Dedifferentiated amniotic fluid mesenchymal stem cell (primary cell): Measurements from ENCODE around the gene DCT.

Experiments
- DNase-seq: peaks from one replicate; pipeline ENCODE4 v3.0.0-alpha.2; 2016; ENCODE audit errors: extremely low spot score

The DCT gene

DNA sequence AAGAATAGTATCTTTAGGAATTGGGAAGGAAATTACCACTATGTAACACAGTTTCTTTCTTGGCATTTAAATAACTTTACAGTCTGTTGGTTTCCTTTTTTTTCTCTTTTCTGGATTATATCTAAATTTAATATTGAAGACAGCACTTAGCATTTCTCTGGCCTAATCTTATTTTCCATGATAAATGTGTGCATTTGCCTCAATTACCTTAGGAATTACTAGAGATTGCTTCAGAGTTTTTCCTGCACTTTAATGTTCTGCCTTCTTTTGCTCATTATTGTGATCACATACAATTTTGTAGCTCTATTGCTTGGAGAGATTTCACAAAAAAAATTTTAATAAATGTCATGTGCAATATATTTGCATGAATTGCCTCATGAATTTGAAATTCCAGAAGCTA lies 25.1 kb downstream of the DCT start:
- no peak for DNase-seq

- no peak for DNase-seq
These were observed 34.7 kb downstream of the DCT start for GRCh38 chr13:94444826-94445225.

GRCh38 chr13:94435604-94436226 lies 43.8 kb downstream of the DCT start:
- peak; percentile 74 for DNase-seq

DNA sequence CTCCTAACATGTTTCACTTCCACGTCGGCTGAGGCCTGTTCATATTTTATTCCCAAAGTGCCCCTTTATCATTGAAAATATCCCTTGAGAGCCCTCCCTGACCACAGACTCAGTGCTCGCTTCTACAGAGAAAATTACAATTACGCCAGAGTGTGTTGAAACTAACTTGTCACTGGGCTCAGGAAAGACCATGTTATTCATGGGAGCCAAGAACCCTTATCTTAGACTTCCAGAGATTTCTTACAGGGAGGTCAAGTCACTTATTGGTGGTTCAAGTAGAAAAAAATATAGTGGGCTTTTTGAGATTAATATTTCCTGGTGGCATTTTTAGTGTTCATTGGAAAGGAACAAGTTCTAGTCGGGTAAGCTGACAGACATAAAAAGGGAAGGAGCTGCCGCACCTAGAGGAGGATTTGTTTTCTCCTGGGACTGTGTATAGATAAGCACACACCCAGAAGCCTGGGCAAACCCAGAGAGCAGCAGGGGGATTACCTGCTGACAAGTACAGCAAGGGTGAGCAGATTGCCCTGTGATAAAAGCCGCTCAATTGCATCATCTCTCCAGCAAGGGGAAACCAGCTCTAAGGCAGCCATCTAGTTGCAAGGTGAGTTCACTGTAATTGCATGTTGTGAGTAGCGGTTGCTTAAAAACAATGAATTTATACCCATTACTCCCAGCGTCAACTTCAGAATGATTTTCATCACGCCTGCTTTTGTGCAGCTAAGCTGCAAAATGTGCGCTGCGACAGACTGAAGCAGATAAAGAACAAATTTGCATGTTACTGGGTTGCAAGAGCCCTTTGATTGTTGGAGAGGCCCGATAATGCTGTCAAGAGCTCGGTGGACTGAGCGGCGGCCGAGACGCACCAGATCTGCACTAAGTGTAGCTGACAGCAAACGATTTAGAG lies 46.2 kb downstream of the DCT start:
- DNase-seq = no peak

- no peak for DNase-seq
These were observed 47.5 kb downstream of the DCT start for GRCh38 chr13:94431987-94432386.

DNA sequence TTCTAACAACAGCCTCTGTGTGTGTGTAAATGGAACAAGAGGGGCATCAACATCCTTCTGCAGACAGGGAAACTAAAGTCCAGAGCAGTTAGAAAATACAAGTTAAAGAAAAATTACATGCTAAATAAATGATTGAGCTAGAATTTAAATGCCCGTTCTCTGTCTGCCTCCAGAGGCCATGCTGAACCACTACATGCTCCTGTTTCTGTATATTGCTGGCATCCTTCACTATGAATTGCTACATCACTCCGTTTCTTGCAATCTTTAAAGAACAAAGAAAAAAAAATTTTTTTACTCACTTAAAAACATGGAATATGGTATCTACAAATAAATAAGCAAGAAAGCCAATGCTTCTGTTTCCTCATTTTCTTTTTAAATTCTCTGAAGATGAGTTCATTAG lies 47.9 kb downstream of the DCT start:
- DNase-seq = no peak

DNA sequence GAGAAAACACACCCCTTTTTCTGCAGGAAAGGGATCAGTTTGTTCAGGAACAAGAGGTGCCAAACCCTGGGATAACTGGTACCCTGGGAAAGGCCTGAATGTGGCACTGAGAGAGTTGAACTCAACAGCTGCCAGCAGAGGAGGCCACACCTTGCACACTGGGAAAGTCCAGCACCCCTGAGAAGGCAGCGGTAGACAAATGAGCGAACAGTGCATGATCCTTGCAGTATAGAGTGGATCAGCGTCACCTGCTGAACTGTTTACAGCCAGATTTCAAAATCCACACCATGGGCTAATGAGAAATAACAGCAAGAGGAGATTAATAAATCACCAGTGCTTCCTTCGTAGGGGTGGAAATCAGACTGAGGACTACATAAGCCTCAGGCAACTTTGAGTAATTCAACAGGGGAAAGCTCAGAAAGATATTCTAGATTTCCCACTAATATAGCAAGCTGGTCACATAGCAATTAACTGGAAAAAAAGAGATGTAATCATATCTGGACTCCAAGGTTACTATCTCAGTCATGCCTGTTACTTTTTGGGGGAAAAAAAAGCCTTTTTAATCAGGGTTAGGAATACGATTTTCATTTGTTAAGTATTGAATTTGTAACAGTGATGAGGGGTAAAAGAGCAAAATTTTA lies 52.0 kb downstream of the DCT start:
- no peak for DNase-seq

GRCh38 chr13:94419925-94420305 lies 59.6 kb downstream of the DCT start:
- DNase-seq = no peak

DNA sequence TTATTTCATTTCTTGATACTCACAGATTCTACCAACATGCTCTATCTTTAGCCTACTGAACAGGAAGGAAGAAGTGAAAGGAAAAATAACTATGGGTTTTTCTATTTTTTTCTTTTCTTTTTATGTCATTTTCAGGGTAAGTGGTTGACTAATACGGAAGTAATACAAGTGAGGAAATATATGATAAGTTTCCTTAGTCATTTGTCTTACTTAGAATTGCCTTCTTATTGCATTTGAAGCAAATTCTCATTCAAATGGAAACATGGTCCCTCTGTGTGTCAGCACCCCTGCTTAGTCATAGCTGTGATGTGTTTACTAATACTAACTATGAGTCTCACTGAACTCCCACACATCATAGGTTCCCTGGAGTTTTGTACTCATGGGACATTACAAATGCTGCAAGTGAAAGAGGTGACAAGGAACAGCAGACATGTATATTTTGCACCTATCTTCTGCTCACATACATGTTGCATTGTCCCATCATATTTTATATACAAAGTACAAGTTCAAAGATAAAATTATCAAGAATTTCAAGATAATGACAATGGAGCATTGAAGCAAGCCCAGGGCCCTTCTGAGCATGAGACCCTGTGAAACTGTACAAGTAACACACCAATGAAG lies 60.1 kb downstream of the DCT start:
- DNase-seq = no peak

DNA sequence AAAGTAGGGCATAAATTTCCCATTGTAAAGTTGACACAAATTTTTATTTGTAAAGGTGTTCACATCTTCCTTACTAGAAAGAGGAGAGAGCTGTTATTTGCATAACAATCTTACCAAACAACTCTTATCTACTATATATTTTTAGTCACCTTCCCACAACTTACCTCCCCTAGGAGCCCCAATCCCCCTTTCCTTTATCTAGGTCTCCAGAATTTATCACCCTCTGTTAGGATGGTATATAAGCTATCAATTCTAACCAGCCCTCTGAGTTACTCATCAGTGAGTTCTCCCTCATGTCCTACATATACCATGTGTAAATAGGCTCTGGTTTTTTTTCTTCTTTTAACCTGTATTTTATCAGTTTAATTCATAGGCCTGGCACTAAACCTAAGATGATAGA lies 62.2 kb downstream of the DCT start:
- no peak for DNase-seq

DNA sequence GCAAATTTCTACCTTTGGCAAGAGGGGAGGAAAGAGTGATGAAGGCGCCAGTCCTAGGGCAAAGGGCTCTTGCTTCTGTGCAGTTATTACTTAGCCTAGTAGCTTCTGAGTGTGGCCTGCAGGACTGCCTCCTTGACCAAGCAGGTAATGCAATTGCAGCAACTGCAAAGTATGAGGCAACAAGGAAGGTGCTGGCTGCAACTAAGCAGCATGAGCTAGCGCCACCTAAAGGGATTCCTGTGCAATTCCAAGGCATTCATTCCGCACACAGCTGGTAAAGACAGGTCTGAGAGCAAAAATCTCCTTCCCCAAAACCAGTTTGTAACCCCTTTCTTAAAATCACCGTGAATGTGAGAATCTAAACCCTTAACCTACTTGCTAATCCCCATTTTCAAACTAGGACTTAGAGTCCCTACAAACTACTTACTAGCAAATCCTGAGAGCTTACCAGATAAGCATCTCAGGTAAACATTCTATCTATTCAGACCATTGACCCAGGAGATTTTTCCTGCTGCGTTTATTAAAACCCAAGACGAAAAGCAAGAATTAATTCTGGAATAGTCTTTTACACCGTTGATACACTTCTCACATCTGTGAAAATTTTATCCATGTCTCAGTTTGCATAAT lies 62.9 kb downstream of the DCT start:
- DNase-seq = no peak

DNA sequence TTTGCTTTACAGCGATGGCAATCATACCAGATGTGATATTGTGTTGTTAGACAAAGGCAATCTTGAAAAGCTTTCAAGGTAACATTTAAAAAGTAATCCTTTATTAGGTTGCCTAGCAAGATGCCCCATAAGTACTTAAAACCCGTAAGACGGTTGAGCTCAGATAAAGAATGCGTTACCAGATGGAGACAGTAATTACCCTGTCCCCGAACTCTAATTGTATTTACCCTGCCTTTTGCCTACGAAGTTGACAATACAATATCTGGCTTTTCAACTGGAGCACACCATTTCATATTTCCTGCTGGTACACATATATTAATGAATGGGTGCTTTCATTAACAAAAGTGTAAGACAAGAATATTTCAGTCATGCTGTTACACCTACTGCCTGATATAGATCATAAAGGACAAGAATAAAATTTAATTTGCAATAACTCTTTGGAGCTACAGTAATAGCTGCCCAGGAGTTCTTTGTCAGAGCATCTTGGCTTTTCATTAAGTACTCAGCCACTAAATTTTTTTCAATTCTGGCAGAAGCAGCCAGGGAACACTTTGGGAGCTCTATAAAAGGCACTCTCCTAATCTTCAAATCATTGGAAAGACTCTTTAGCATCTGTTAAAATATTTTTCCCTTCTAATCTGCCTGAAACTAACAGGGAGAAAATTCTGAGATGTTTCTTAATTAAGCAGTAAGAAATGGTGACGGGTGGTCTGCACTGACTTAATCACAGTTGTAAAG lies 63.8 kb downstream of the DCT start:
- DNase-seq = no peak

DNA sequence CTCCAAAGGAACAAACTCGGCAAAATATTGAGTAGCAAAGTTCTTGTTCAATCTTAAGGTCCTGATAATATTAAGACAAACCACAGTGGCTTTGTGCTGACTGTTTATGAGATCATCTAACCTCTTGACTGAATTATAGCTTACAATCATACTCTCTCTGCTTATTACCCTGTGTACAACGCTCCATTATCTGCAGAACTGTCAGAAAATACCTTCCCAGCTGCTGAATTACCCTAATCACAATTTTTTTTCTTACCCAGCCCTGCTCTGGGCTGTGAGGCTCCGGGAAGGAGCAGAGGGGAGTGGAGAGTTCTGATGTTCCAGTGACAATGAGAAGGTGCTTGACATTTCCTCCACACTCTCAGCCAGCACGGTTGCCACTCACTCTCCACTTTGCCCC lies 64.8 kb downstream of the DCT start:
- no peak for DNase-seq

DNA sequence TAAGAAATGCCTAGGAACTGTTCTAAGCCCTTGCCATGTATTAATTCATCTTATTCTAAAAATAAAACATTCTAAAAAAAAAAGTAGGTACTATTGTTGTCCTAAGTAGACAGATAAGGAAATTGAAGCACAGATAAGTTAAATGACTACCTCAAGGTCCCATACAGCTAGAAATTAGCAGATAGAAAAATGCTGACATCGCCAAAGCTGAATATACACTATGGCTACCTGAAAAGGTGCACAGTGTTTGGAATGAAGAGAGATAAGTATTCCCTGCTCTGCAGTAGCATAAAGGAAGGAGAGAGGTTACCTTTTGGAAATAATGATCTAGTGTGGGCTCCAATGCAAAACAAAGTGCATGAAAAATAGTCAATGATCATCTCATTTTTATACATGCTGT lies 65.3 kb downstream of the DCT start:
- no peak for DNase-seq

DNA sequence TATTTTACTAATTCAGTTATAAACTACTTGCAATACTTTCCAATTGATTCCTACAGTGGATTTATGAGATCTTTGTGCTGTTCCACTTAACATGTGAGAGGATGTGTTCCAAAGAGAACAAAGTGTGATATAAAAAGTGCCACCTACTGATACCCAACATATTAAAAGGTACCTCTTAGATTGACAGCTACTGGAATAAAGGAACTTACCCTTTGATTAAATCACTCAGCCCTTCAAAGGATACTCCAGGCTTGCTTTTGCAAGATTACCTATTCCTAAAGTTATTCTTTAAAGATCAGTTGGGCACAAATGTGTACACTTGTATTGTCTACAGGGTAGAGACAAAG lies 65.9 kb downstream of the DCT start:
- DNase-seq = no peak

- no peak for DNase-seq
These were observed 66.4 kb downstream of the DCT start for GRCh38 chr13:94412870-94413597.

- no peak for DNase-seq
These were observed 67.7 kb downstream of the DCT start for GRCh38 chr13:94411747-94412146.

- no peak for DNase-seq
These were observed 71.0 kb downstream of the DCT start for GRCh38 chr13:94408314-94409036.

- no peak for DNase-seq
These were observed 78.6 kb downstream of the DCT start for GRCh38 chr13:94400874-94401273.

DNA sequence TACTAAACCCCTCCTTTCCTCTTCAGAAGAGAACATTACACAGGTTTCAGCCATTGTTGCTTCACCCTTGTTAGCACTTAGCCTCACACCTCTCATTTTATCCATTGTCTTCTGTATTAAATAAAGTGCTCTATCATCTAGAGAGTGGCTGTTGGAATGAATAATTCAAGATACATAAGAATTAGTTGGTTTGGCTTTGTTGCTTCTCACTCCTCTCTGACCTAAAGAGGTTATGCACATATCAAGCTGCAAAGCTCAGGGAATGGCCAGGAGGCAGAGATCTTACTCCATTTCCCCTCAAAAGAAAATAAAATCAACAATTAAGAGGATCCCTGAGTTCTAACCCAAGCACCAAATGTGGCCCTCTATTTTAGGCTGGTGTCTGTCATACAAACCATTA lies 79.7 kb downstream of the DCT start:
- no peak for DNase-seq
